Measurements from ENCODE around the gene PEAK1.
"Not testable (repeated sequence)": the region's sequence is repeated elsewhere in the genome, so short reads cannot be mapped to it uniquely, and the experiment has no call there.

Gene PEAK1

DNA sequence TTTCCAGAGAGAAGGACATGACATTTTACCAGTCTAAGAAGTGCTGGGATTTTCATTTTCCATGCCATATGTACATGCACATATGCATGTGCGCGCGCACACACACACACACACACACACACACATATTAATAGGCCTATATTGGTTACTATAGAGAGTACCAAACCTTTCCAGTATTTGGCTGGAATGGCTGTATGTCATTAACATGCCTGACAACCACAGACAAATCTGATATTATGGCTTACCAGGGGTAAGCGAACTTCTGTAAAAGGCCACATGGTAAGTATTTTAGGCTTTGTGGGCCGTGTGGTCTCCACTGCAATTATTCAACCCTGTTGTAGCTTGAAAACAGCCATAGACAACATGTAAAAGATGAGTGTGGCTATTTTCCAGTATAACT, 251.8 kb downstream of the PEAK1 start:
- no peak for DNase-seq

DNA sequence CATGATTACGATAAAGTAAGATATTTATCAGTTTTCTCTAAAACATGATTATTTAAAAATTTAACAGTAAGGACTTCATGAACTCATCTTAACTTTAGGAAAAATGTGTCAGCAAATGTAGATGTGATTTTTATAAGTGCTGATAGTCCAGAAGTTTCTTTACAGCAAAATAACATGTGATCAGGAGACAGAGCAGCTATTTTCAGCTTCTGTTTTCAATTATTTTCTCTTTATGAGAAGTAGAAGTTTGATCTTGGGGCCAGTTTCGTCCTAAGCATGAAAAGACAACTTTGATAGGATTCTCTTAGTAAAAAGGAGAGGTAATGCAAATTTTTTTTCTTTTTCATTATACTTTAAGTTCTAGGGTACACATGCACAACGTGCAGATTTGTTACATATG, 252.5 kb downstream of the PEAK1 start:
- DNase-seq = no peak

GRCh38 chr15:77163781-77164384, 256.0 kb downstream of the PEAK1 start:
- DNase-seq = no peak

DNA sequence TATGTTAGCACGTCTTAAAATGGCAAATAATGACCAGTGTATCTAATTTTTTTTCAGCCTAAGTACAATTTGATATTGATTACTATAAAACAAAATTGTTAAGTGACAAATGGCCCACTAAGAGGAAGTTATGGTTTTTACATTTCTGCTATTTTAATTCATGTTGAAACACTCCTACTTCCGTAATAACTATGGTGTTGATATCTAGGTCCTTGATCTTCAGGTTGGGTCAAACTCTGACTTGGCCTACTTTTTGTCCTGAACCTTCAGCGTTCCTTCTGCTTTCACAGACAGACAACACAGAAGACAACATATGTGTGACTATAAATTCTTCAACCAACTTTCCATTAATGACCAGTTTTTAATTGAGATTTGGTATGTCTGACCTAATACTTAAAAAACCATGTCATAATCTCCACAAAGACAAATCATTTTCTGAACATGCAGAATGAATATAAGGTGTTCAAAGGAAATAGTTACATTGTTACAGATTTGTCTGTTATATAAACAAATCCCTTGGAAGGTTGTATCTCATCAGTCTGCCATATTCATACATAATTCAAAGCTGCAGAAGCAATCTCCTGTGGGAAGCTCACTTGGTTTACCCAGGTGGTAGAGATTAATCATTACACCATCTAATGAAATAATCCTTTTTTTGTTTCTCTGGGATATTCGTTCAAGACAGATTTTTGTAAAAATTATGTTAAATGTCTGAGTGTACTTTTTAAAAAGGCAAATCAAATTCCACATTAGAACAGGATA, 256.9 kb downstream of the PEAK1 start:
- no peak for DNase-seq

DNA sequence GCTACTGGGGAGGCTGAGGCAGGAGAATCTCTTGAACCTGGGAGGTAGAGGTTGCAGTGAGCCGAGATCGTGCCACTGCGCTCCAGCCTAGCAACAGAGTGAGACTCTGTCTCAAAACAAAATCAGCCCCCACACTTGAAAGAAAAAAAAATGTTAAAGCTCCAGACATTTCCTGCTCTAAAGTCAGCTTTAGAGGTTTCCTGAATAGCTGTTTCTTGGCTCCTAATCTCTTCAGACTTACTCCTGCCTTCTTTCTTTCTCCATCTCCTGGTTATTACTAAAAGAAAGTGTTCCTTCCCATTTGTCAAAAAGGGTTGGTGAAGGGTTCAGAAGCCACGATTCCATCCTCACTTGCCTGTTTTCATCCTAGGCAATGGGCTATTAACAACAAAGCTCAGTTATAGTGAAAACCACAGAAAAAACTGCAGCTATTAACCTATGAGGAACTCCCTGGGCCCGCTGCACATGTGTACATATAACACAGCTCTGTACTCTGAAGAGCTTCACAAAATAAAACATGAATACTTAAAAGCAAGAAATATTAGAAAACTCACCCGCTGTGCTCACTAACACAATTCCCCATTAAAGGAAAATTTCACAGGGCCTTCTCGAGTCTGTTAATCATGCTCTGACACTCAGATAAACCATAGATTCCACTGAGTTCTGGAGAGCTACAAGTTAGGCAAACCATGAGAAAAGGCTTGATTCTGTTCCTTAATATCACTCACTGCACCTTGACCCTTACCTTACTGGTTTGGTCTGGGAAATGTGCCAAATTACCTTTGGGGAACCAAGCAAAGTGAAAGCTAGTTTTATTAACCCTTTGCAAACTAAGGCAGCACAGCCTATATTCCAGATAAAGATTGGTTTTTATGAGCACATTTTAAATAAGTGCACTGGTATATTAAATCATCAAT, 259.1 kb downstream of the PEAK1 start:
- no peak for DNase-seq

- not testable (repeated sequence) for DNase-seq
Measured at GRCh38 chr15:77156000-77156399, 263.9 kb downstream of the PEAK1 start.

DNA sequence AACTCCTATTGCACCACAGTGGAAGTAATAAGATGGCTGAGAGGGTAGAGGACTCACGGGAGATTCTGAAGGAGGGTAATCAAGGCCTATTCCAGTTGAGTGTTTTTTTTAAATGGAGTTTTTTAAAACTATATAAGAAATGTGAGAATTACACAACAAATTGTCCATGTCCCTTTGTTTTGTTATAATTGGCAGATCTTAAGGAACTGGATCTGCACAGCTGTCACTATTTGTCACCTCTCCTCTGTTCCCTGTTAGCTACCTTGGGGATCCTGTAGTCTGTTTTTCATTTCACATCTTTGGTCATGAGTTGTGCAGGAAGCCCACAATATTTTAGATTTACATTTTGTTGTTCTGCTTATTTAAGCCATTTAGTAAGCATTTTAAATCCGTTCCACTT, 271.7 kb downstream of the PEAK1 start:
- DNase-seq = no peak

DNA sequence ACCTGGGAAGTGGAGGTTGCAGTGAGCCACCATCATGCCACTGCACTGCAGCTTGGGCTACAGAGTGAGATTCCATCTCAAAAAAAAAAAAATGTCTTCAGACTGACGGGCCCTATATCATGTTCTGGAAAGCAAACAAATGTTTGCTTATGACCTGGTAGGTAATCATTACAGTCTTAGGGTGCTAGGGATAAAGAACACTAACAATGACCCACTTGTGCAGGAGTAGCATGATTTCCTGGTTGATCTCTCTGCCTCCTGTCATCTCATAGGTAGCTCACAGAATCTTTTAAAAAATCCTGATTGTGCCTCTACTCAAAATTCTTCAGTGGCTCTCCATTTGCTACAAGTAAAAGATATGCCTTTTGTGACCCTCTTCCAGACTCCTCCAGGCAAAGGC, 274.5 kb downstream of the PEAK1 start:
- no peak for DNase-seq

DNA sequence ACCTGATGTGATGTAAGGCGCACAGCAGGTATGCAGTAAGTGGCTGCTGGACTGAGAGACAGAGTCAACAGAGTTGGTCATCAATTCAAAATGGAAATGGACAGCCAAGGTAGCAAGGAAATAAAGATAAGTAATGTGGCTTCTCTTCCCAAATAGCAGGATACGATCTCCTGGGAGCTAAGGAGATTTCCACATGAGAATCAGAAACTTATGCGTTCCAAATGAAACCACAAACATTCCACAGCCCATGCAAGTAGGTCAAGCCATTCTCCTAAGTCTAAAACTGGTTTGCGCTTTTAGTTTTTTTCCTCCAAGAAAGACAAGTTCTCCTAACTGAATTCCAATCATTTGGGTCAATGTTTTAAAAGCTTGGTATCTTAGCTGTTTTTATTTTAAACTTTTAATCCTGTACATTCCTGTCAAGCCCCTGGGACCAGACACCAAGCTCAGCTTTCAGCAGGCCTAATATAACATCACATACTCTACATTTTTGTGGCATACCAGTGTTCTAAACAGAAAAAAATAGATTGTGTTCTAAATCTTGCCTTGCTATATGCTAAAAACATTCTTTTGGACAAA, 275.3 kb downstream of the PEAK1 start:
- no peak for DNase-seq

- no peak for DNase-seq
Measured at GRCh38 chr15:77144026-77144425, 275.9 kb downstream of the PEAK1 start.

GRCh38 chr15:77143616-77144015, 276.3 kb downstream of the PEAK1 start:
- DNase-seq = no peak

- DNase-seq = no peak
Measured at GRCh38 chr15:77143191-77143590, 276.7 kb downstream of the PEAK1 start.

GRCh38 chr15:77140220-77140619, 279.7 kb downstream of the PEAK1 start:
- DNase-seq = no peak

DNA sequence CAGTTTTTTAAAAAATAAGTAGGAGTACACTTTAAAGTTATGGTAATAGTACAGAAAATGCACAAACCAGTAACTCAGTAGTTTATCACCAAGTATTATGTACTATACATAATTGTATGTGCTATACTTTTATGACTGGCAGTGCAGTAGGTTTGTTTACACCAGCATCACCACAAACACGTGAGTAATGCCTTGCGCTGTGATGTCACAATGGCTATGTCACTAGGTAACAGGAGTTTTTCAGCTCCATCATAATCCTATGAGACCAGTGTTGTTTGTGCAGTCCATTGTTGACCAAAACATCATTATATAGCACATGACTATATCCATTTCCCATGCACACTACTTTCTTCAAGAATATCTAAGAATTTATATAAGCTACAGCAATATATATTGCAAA, 280.6 kb downstream of the PEAK1 start:
- no peak for DNase-seq

- DNase-seq = no peak
Measured at GRCh38 chr15:77138167-77138522, 281.8 kb downstream of the PEAK1 start.

GRCh38 chr15:77135181-77135580, 284.7 kb downstream of the PEAK1 start:
- no peak for DNase-seq

DNA sequence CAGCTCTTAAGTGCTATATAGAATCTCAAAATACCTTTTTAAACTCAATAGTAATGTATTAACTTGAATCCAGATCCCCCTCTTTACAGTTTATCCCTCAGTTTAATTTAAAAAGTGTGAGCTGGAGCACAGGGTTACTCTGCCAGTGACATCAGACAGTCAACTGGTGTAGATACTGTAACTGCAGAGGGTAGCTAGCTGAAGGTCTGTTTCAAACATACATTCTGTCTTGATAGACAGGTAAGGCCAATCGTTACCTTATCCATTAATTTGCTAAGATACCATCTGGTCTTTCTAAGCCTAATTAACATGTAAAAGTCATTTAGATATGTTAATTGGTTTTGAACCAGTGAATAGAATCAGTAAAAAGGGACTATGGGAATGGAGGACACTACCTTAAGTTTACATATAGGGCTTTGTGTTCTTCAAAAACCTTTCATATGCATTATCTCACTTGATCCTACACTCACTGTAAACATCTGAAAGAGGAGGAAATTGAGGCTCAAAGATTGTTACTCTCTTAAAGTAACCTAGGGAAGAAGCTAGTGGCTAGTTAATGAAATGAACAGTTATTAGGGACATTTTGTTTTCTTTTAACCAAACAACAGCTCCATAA, 289.5 kb downstream of the PEAK1 start:
- DNase-seq = no peak

- DNase-seq = no peak
Measured at GRCh38 chr15:77127626-77128025, 292.3 kb downstream of the PEAK1 start.

DNA sequence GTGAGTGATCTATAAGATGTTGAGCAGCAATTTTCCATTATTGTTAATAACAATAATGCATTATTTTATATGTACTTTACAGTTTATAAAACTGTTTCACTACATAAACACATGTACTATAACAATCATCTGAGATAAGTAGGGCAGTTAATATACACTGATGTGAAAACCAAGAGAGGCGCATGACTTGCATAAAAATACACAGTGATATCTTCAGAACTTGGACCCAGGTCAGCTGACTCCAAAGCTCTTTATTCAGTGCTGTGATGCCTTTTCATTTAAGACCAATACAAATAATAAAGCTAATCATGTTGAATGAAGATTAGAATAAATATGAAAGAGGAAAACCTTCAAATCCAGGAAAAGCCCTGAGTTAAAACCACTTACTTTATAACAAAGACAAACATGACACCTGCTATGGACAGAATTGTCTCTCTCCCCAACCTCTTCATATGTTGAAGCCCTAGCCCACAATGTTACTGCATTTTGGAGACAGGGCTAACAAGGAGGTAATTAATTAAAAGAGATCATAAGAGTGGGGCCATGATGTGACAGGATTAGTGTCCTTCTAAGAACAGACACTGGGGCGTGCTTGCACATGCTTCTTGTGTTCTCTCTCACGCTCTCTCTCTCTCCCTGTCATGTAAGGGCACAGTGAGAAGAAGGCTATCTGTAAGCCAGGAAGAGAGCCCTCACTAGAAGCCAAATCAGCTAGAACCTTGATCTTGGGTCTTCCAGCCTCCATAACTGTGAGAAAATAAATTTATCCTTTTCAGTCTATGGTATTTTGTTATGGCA, 293.2 kb downstream of the PEAK1 start:
- no peak for DNase-seq

- DNase-seq = no peak
Measured at GRCh38 chr15:77123854-77124253, 296.1 kb downstream of the PEAK1 start.

GRCh38 chr15:77122576-77122975, 297.3 kb downstream of the PEAK1 start:
- no peak for DNase-seq

DNA sequence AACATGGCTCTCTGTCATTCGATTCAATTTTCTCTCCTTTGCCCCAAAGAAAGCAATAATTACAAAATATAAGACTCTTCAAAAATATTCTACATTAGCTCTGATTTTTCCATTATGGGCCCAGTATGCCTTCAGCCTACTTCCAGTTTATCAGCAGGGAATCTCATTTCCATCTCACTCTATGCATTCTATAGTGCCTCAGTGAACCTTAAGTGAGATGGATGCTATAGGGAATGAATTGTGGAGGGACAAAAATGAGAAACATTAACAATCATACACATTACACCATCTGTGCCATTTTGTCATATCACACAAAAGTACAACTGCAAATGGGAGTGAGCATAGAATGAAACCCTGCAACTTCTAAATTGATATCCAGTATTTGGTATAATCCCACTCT, 298.3 kb downstream of the PEAK1 start:
- no peak for DNase-seq

Data from activated CD4-positive, alpha-beta T cell treated with anti-CD3 and anti-CD28 coated beads for 48 hours (primary cell).